DMS114 treated with DMSO at 0.1 percent for 48 hours (cell line): Measurements from ENCODE around the gene PPM1H.
"Not testable (repeated sequence)": the region's sequence is repeated elsewhere in the genome, so short reads cannot be mapped to it uniquely, and the experiment has no call there.

Source experiments
- DNase-seq: peaks from one replicate; lab custom pipeline; 2025; ENCODE audit not compliant: unreplicated experiment; lab: John Stamatoyannopoulos, UW

Gene PPM1H

DNA sequence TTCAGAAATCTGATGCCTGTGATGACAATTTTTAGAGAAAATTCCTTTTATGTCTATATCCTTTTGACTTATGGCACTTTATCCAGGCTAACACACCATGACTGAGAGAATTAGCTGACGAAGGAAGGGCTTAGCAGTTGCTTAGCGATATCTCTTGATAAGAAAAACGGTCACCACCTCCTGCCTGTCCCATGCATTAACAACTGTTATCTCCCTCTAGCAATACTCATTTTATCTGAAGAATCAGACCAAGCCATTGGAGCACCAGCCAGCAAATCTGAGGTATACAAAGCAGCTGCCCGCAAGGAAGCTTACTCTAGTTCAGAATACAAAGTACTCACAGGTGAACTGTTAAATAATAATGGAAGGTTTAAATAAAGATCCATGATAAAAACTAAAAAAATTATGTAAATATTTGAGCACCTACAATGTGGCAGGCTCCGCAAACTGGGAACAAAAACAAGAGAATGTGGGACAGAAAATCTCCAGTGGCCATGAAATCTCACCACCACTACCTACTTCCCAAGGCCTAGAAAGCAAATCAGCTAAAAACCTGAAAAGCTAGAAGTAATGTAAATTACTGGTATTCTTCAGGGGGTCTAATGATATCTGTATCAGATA, 24.3 kb downstream of the PPM1H start:
- DNase-seq: no peak

DNA sequence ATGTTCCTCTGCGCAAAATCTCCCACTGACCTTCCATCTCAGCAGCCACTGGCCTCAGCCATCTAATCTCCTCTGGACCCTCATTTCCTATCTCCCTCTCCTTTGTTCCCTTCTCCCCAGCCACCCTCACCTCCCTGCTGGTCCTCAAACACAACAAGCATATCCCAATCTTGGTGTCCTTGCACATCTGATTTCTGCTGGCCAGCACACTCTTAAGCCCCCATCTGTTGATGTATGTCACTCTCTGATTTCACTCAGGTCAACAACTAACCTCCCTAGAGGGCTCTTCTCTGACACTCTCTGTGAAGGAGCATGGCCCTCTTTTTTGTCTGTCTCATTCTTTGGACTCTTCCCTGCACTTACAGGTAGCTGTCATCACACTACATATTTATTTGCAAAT, 25.6 kb downstream of the PPM1H start:
- DNase-seq: no peak

DNA sequence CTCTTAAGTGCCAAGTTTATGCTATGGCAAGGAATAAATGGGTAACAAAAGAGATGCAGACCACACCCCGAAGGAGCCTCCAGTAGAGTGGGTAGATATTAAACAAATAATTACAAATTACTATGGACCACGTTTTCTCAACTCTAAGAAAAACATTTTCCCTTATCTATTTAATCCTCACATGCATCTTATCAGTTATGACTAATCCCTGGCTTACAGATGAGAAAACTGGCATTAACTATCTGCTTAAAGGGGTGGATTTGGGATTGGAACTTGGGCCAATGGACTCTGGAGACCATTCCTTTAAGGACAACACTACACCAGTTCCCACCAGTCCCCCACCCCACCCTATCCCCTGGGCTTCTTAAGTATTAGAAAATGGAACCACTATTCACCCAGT, 26.3 kb downstream of the PPM1H start:
- DNase-seq: no peak

DNA sequence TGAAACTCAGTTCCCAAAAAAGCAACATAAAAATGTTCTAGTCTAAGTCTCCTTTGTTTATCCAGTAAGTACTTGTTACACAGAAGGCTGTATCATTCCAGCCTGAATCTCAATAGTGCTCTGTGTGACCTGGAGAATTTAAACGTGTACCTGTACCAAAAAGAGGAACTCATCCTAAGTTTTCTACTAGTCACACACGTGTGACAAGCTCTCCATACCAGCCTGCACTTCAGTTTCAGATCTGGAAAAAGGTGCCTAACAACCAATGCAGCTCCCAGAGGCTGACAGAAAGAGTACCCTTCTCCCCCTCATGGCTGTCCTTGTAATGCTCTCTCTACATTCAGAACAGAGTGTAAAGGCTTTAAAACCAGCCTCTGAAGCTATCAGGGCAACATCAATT, 27.4 kb downstream of the PPM1H start:
- no peak for DNase-seq

DNA sequence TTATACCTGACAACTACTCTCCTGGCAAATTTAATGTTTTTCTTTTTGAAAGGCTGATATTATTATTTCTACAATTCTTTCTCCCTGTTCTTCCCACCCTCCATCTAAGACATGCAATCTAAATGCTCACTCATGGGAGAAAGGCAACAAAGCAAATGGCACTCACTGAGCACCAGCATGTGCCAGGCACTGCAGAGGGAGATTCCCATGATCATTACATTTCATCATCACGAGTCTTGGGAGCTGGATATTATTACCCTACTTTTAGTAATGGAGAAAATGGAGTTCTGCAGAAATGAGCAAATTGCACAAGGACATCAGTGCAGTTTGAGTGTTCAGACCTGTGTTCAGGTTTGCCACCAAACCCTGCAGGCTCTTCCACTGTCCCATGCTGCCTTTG, 27.9 kb downstream of the PPM1H start:
- no peak for DNase-seq

DNA sequence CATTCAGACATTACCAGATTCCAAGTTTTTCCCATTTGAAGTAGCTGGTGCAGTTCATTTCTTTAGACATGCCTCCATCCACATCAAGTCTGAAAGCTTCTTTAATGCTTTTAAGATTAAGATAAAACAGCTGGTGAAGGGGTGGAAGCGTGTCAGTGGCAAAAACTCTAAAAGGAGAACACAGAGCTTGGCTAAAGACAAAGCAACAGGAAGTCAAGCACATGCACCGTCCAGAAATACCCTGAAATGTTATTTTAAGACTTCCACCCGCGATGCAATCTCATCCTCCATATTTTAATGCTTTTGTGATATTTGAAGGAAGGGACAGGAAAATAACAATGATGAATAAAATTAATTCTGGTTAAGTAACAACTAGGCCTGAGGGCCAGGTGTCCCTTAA, 31.8 kb downstream of the PPM1H start:
- DNase-seq: no peak

DNA sequence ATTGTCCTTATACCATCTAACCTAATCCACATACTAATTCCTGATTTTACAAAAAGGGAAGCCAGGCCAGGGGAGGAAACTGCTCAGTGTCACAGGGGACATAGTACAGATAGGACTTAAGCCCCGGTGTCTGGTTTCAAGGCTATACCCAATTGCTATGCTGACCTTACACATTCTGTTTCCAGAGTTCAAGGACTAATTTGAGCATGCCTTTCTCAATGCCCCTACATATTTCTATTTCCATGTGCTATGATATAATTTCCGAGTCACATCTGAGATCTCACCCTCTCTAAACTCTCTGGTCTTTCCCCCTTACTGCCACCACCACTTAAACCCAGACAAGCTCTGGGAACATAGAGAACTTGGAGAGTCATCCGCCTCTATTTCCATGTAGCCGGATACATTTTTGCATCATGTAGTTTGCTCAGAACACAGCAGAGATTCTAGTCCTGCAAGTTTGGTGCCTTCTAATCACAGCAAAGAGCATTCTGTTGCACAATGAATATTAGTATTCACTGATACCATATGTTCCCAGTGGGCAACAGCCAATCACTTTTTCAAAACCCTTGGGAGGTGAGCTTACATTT, 34.2 kb downstream of the PPM1H start:
- no peak for DNase-seq

DNA sequence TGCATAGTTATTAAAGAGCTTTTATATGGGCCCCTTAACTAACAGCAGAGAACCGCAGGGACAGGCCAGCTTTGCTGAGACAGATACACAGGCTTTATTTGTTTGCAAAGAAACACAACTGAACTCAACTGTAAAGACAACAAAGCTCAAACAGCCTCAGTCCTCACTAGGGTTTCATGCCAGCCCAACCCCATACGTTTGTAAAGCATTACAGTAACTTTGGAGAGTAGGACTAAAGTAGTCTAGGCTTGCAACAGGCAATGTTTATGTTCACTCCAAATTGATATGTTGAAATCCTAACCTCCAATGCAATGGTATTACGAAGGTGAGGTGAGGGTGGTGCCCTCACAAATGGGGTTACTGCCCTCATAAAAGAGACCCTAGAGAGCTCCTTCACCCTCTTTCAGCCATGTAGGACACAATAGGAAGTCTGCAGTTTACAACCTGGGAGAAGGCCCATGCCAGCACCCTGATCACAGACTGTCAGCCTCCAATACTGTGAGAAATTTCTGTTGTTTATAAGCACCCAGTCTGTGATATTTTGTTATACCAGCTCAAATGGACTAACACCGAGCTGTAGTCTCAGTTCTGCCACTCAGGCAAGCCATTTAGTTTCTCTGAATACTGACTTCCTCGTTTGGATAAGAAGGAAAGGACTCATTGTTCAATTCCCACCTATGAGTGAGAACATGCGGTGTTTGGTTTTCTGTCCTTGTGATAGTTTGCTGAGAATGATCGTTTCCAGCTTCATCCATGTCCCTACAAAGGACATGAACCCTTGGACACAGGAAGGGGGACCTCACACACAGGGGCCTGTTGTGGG, 35.2 kb downstream of the PPM1H start:
- no peak for DNase-seq

DNA sequence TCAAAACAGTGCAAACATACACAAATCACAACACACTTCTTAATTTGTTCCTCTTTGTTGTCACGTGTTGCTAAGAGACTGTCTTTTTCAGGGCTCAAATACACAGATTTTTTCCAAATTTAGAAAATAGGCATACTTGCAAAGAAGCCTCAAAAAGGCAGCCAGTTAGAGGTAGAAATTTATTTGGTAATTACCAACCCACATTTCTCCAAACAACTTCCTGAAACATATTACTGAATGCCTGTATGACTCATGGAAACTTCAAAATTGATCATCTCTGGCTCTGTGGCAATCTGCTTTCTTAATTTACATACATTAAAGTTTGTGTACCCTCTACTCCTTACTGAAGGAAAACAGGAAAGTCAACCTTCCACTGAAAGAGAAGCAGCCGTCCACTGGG, 36.4 kb downstream of the PPM1H start:
- no peak for DNase-seq

DNA sequence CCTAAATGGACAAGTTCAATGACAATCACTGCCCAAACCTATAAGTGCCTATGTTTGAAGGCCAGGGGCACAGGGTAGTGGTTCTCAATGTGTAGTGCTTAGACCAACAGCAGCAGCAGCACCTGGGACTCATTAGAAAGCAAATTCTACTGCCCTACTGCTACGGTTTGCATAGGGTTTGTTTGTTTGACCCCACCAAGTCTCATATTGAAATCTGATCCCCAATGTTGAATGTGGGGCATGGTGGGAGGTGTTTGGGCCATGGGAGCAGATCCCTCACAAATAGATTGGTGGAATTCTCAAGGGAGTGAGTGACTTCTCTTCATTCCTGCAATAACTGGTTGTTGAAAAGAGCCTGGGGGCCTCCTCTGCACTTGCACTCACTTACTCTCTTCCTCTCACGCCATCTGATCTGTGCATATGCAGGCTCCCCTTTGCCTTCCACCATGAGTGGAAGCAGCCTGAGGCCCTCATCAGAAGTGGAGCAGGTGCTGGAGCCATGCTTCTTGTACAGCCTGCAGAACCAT, 39.5 kb downstream of the PPM1H start:
- DNase-seq: no peak

DNA sequence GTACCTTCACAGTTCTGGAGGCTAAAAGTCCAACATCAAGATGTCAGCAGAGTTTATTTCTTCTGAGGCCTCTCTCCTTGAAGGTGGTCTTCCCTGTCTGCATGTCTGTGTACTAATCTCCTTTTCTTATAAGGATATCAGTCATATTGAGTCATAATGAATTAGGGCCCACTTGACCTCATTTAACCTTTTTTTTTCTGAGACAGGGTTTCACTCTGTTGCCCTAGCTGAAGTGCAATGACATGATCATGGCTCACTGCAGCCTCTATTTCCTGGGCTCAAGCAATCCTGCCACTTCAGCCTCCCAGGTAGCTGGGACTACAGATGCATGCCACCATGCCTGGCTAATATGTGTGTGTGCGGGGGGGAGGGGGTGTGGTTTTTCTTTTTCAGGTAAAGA, 41.7 kb downstream of the PPM1H start:
- DNase-seq: no peak

DNA sequence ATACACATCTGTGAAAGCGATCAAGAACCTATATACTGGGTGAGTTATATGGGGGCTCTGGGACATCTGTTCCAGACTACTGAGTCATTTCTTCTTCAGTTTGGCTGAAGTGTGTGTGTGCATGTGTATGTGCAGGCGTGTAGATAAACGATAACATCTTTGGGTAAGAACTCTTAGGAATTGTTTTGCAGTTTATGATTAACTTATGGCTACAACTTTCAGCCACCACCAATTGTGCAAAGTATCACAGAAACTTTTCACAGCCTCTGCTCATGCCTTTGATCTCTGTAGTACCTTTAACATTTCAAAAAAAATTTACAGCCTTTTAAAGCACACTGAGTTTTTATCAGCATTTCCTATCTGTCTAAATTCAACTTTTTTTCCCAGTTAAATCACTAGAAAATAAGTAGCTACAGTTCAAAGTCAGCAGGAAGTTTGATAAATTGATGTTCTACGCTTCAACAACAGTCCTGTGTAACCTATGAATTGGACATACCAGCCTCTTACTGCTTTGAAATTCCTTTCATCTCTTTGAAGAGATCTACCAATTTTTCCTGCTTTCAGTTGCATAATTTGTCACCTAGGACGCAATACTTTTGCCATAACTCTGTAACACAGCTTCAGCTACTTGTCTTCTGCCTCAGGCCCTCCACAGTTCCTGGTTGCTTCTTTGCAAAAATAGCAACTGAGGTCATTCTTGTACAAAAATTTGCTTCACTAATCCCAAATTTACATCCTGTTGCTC, 43.0 kb downstream of the PPM1H start:
- DNase-seq: no peak

DNA sequence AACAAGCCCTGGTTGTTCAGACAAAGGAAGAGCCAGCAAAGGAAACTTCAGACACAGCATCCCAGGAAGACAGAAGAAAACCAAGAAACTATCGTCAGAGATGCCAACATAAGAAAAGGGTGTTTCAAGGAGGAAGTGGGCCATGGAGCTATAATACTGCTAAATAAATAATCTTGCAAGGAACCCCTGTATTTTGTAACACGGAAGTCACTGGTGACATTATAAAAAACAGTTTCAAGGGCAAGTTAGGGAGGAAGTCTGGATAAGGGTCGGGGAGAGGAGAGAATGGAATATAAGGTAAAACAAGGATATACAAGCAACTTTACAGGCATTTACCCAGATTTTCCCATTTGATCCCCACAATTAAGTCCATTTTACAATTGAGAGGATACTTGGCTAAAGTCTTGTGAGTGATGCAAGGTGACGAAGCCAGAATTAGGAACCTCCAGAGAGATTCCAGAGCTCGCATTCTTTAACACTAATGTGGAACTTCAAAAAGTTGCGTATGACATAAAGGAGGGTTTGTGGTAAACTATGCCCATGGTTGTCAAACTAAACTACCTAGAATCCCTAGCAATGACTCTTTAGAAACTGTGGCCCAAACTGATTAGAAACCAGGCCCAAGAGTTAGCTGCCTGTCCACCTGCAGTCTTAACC, 46.4 kb downstream of the PPM1H start:
- no peak for DNase-seq

DNA sequence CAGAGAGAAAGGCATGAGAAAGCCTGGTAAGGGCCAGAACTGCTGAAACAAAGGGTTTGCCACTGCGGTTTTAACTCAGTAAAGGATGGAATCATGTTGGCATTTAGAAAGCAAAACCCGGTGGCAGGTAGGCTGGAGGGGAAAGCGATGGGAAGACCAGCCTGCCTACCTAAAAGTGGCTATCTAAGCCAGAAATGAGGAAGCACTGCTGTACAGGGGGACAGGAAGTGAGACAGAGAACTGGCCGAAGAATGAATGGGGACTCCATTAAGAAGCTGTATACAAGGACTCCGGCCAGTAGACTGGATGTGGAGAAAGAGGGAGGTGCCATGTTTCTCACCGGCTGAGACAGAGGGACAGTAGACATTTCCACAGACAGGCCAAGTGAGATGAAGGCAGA, 48.2 kb downstream of the PPM1H start:
- no peak for DNase-seq

DNA sequence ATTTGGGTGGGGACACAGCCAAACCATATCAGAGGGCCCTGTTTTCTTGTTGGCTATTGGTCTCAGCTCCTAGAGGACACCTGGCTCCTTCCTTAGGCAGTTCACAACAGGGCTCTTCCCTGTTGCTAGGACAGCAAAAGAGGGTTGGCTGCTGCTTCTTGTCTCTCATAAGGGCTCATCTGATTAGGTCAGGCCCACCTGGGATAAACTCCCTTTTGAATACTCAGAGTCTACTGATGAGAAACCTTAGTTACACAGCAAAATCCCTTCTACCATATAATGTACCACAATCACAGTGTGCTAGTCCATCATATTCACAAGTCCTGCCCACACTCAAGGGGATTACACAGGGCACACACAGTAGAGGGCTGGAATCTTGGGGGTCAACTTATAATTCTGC, 49.7 kb downstream of the PPM1H start:
- DNase-seq: no peak

DNA sequence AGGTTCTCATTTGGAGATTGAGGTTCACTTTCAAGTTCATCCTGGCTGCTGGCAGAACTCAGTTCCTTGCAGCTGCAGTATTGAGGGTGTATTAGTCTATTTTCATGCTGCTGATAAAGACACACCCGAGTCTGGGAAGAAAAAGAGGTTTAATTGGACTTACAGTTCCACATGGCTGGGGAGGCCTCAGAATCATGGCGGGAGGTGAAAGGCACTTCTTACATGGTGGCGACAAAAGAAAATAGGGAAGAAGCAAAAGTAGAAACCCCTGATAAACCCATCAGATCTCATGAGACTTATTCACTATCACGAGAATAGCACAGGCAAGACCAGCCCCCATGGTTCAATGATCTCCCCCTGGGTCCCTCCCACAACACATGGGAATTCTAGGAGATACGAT, 50.1 kb downstream of the PPM1H start:
- DNase-seq: not testable (repeated sequence)

DNA sequence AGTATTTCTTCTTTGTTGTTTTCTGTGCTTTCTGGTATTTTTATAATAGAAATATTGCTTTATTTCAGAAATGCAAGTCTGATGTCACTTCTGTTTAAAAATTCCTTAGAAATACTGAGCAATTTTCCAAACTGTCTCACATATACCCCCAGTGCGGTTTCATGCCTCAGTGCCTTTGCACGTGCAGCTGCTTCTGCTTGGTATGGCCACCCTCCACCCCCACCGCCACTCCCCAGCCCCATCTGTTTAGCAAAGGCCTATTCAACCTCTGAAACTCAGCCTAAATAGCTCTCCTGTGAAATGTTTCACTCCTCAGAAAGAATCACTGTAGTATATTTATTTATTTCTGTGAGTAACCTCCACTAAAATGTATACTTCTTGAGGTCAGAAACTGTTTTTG, 52.3 kb downstream of the PPM1H start:
- DNase-seq: no peak

DNA sequence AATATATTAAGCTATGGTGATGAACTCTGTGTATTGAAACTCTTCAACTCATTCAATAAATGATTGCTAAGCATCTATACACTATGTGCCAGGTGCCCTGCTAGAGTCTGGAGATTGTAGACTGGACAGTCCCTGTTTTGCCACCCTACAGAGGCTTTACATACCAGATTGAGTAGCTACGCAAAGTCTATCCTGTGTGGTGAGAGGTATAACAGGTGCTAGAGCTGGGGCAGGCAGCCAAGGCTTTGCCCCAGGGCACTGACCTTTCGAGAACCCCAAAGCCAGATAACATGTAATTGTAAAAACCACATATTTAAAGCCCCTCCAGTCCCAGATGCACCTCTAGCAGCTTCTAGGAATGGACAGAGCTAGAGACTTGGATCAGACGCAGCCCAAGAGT, 52.8 kb downstream of the PPM1H start:
- no peak for DNase-seq

DNA sequence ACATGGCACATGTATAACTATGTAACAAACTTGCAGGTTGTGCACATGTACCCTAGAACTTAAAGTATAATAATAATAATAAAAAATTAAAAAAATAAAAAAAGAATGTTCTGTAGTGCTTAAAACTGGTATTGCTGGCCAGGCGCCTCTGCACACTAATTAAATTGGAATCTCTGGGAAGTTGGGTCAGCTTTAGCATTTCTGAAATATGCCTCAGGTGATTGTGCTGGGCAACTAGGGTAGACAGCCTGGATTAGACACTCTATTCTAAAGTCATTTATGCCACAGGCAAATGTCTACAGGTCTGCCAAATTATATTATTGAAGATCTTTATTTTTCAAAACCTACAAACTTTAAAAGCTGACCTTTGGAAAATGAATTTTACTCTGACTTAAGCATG, 55.3 kb downstream of the PPM1H start:
- DNase-seq: no peak

DNA sequence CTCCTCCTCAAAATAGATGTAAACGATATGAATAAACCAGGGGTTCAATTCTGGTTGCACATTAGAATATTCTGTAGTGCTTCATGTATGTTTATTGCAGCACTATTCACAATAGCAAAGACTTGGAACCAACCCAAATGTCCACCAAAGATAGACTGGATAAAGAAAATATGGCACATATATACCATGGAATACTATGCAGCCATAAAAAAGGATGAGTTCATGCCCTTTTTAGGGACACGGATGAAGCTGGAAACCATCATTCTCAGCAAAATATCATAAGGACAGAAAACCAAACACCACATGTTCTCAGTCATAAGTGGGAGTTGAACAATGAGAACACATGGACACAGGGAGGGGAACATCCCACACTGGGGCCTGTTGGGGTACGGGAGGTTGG, 55.7 kb downstream of the PPM1H start:
- DNase-seq: not testable (repeated sequence)

DNA sequence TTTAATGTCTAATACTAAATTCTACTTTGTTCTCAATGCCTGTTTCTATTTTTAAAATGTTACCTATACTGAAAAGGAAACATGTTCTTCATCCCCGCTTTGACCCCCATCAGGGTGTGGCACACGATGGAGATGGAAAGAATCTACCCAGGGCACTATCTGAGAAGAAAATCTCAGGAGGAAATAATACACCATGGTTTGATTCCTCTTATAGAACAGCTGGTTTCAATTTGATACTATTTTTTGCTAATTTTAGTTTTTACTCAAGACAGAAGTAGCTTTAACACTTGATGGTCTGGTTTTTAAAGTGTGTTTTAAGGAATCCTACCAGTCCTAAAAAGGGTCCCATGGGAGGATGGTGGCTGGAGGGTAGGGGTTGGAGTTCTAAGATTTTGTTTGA, 56.7 kb downstream of the PPM1H start:
- DNase-seq: no peak
